Right ventricle myocardium inferior (tissue), 1 donor: ENCODE measurements around the gene SNTG2. TPM values are rescaled to one million over a fixed set of nuclear protein-coding genes. Genes with fewer than 3 reads are reported as not detected.

ENCODE experiments used
- ATAC-seq: fragments of 200-7000 bp; cut with Tn5 transposase; one replicate; pipeline ENCODE4 v1.9.1; 2020; ENCODE audit warnings: mild to moderate bottlenecking, moderate library complexity
- DNase-seq: peaks from one replicate; pipeline ENCODE4 v3.0.0; 2021; ENCODE audit errors: missing footprints
- intact Hi-C: fragments of 100-400 bp; cut with DNase I; formaldehyde crosslinking; loops from one replicate; pipeline ENCODE4 v1.11.0; 2022
- total RNA-seq: library from RNA; stranded (reverse); fragmentation: NEBNext Ultra II Directional; extraction: Animal tissue kit (Norgen Biotek cat#: 25700); gene quantifications from one replicate; pipeline ENCODE4 v1.2.1, GENCODE V29; 2021
- donor health status: DM: no; HTN: yes; CAD: no; lungs with severe emphysema.

The SNTG2 gene
- total RNA-seq, 1 donor from 2014 or later: 2.4 TPM

- intact Hi-C loops: no loop called here
- ATAC-seq: no peak
- DNase-seq: no peak
Measured at GRCh38 chr2:1028831-1029230, 78.2 kb downstream of the SNTG2 start.

DNA sequence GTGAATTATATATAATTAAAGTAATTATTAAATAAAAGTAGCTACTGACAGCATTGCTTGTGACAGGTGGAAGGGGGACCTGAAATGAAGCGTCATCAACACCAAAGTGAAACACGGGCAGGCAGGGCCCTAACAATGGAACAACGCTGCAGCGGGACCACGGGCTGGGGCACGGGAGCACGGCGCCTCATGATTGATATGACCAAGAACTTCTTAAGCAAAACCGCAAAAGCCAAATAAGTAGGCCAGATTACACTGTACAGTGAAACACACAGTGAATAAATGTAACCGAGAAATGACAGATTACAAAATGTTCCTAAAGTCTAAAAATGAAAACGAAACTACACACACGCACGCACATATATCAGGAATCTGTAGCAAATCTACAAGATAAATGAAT, 81.4 kb downstream of the SNTG2 start:
- intact Hi-C loops: no loop called here
- no peak for ATAC-seq
- no peak for DNase-seq

DNA sequence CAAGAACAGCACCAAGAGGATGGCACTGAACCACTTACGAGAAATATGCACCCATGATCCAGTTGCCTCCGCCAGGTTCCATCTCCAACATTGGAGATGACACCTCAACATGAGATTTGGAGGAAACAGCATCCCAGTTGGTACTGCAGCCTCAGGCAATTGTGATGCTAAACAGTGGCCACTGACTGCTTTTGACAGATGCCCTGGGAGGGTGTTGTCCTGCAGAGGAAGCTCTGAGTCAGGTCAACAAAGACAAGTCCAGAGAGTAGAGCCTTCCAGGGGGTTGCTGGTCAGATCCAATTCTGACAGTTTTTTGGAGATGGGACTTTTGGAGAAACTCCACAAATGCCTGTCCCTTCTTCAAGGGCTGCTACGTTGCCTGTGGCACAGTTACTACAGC, 82.4 kb downstream of the SNTG2 start:
- no peak for DNase-seq
- intact Hi-C loops: no loop called here

GRCh38 chr2:1037066-1037465, 86.4 kb downstream of the SNTG2 start:
- ATAC-seq: no peak
- intact Hi-C loops: no loop called here
- DNase-seq: no peak

More for the DNA sequence above, 82.4 kb downstream of the SNTG2 start:
- ATAC-seq: no peak

- intact Hi-C loops: no loop called here
- DNase-seq (no peak), ATAC-seq (no peak)
Measured at GRCh38 chr2:1039549-1039948, 88.9 kb downstream of the SNTG2 start.

DNA sequence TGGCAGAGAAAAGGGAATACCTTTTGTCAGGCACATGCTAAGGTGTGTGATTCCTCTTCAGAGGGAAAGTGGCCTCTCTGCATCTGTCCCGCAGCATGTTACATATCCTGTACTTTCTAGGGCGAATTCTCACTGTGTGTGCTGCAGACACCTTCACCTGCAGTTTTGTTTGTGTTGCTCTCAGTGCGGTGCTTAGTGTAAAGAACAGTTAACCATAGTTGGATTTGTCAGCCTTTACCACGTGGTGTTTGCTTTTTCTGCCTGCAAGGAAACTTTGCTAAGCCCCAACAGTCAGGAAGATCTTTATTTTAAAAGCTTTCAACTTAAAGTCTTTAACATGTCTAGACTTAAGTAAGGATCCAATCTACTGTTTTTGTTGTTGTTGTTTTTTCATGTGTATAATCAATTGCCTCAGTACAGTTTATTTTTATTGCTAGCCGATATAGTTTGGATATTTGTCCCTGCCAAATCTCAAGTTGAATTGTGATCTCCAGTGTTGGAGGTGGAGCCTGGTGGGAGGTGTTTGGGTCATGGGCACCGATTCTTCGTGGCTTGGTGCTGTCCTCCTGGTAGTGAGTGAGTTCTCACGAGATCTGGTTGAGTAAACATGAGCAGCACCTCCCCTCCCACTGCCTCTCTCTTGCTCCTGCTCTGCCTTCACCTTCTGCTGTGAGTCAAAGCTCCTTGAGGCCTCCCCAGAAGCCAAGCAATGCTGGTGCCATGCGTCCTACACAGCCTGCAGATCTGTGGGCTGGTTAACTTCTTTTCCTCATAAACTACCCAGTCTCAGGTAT, 90.6 kb downstream of the SNTG2 start:
- ATAC-seq: no peak
- intact Hi-C loops: no loop called here
- no peak for DNase-seq

- no peak for ATAC-seq
- DNase-seq: no peak
- intact Hi-C loops: no loop called here
Measured at GRCh38 chr2:1045109-1045508, 94.5 kb downstream of the SNTG2 start.

DNA sequence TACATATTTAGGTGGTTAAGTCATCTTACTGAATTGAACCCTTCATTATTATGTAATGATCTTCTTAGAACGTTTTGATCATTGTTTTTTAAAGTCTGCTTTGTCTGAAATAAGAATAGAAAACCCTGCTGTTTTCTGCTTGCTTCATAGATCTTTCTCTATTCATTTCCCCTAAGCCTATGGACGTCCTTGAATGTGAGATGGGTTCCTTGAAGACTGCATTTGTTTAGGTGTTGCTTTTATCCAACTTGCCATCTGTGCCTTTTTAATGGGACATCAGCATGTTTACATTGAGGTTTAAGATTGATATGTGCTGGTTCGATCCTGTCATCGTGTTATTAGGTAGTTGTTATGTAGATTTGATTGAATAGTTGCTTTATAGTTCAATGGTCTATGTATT, 95.4 kb downstream of the SNTG2 start:
- DNase-seq (no peak), ATAC-seq (no peak)
- intact Hi-C loops: no loop called here

DNA sequence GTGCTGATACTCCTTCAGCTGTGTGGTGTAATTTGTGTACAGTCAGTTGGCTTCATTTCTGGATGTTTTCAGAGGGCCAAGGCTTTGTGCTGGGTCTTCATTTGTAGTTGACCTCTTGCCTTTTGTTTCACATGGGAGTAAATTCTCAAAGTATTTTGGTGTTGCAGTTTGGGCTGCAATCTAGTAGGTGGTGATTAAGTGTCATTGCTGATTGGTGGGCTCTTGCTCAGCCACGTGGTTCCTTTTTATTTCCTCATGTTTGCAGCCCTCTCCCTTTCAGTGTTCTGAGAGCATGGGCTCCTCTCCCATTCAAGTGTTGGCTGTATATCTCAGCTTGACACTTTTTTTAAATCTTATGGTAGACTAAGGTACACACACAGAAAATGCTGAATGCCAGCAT, 96.8 kb downstream of the SNTG2 start:
- intact Hi-C loops: no loop called here
- ATAC-seq: no peak
- no peak for DNase-seq

DNA sequence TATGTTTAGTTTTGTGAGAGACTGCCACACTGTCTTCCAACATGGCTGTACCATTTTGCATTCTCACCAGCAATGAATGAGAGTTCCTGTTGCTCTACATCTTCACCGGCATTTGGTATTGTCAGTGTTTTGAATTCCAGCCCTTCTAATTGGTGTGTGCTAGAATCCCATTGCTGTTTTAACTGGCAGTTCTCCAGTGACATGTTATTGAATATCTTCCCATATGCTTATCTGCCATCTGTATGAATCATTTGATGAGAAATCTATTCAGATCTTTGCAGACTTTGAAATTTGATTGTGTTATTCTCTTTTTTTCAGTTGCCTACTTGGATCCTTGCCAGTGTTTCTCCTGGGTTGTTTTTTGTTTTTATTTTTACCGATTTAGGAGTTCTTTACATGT, 99.0 kb downstream of the SNTG2 start:
- DNase-seq: no peak
- no peak for ATAC-seq
- intact Hi-C loops: no loop called here

DNA sequence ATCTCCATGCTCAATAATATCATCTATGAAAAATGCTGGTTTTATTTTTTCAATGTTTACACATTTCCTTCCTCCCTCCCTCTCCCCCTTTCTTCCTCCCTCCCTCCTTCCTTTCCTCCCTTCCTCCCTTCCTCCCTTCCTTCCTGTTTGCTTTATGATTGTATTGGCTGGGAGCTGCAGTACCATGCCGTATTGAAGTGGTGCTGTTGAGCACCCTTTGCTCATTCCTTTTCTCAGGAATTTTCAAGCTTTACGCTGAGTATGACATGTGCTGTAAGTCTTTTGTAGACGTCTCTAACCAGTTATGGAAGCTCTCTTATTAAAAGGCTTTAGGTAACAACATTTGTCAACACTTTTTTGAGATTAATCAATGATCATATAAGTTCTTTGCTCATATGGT, 100.4 kb downstream of the SNTG2 start:
- ATAC-seq (no peak), DNase-seq (no peak)
- intact Hi-C loops: no loop called here

GRCh38 chr2:1052771-1053191, 102.1 kb downstream of the SNTG2 start:
- intact Hi-C loops: no loop called here
- ATAC-seq (no peak), DNase-seq (no peak)

GRCh38 chr2:1053786-1054185, 103.1 kb downstream of the SNTG2 start:
- intact Hi-C loops: no loop called here
- ATAC-seq: no peak
- DNase-seq: no peak

- intact Hi-C loops: no loop called here
- DNase-seq: no peak
- ATAC-seq: no peak
Measured at GRCh38 chr2:1054399-1054798, 103.8 kb downstream of the SNTG2 start.

DNA sequence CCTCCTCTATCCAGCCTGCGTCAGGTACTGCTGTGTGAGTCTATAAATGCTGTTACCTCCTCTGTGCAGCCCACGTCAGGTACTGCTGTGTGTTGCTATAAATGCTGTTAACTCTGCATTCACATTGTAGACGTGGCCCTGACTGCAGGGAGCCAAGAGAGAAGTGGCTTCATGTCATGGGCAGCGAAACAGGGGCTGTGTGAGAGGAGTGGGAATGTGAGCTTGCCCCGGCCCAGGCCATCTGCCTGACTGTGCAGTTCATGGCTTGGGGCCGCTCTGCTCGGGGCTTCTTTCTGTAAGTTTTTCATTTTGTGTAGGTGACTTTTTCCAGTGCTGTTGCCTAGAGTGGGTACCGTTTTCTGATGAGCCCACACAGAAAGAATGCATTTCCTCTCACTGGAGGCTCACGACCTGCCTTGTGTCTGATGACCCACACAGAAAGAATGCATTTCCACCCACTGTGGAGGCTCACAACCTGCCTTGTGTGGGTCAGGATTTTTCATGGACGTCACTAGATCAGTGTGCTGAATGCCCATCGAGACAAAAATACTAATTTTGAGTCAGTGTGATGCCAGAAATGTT, 104.5 kb downstream of the SNTG2 start:
- intact Hi-C loops: no loop called here
- DNase-seq (no peak), ATAC-seq (no peak)

DNA sequence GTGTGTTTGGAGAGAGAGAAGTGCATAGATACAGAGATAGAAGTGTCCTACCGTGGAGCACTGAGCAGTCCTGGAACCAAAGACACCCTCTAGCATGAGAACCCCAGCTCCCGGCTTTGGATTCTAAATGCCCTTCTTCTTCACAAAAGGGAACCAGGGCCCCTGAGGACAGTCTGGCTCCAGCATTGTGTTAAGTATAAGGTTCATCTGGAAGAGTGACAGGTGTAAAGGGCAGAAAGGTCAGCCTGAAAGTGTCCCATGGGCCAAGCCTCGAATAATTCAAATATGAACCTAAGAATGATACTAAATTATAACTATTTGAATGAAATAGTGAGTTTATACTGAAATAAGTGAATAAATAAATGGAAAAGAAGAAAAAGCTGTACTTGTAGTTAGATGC, 109.7 kb downstream of the SNTG2 start:
- DNase-seq (no peak), ATAC-seq (no peak)
- intact Hi-C loops: no loop called here

DNA sequence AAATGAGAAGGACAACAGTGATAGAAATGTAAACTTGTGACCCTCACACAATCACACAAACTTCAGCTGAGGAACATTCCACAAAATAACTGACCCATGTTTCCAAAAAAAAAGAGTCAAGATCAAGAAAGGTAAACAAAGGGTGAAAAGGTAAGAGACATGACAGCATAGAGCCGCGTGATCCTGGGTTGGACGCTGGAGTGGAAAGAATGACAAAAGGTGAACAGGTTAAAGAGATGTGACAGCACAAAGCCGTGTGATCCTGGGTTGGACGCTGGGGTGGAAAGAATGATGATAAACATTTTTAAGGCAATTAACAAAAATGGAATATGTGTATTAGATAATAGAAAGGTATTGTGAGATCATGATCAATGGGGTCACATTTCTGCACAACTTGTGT, 110.3 kb downstream of the SNTG2 start:
- no peak for DNase-seq
- no peak for ATAC-seq
- intact Hi-C loops: no loop called here

GRCh38 chr2:1068241-1068640, 117.6 kb downstream of the SNTG2 start:
- intact Hi-C loops: no loop called here
- ATAC-seq (no peak), DNase-seq (no peak)

- DNase-seq (no peak), ATAC-seq (no peak)
- intact Hi-C loops: no loop called here
Measured at GRCh38 chr2:1068822-1069221, 118.2 kb downstream of the SNTG2 start.

DNA sequence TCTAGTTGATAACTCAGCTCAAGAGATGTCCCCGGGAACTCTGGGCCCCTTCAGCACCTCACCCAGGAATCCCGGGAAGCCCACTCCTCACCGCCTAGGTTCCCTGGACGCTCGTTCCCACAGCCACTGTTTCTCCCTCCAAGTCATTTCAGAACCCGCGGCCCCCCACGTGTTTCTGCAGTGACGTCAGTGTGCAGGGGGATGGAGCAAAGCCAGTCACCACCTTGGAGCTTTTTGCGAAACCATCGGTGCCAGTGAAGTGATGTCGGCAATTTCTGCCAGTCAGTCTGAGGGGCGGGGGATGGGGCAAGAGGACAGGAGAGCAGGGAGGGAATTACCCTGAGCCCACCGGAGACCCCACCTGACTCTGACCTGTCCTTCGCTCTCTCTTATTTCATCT, 119.2 kb downstream of the SNTG2 start:
- DNase-seq: no peak

GRCh38 chr2:1070601-1071000, 120.0 kb downstream of the SNTG2 start:
- intact Hi-C loops: no loop called here

More for the DNA sequence above, 119.2 kb downstream of the SNTG2 start:
- ATAC-seq: no peak
- intact Hi-C loops: no loop called here

More at GRCh38 chr2:1070601-1071000, 120.0 kb downstream of the SNTG2 start:
- ATAC-seq (no peak), DNase-seq (no peak)
